HG02852 (cell line): Measurements from ENCODE around the gene COL8A1.
A peak's percentile ranks its signal among the peaks of the same experiment; 100 is the strongest.

ENCODE experiments used
- ATAC-seq: cut with Tn5 transposase; IDR thresholded peaks from one replicate; pipeline ENCODE4 v1.9.1; 2021; ENCODE audit warnings: mild to moderate bottlenecking, moderate library complexity; ENCODE audit not compliant: unreplicated experiment

COL8A1 gene

DNA sequence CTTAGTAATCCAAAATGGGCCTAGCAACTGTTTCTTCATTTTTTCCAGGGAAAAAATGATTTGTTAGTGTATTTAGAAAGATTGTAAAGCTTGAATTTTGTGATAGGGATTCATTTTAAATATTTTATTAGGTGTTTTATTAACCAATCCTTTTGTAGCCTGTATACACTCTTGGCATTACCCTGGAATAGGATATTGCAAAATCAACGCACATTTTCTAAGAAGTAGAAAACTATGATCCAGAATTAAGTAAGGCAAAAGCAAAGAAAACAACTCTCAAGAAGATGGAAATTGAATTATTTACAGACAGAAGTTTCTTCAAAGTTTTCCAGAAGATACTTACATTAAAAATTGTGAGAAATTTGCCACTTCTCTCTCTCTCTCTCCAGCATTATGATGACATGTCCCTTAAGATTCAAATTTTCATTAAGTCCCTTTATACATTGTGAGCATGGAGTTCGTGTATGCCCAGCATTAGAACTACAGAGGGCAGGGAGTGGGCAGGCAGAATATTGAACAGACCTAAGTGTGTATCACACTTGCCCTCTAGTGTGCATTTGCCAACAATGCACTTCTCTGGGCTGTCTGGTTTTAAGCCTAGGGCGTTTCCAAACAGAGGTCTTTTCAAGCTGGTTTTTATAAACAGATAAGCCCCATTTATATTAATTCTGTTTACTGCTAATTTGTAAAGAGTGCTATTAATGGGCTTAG, 150.8 kb downstream of the COL8A1 start:
- ATAC-seq: peak; percentile 90

DNA sequence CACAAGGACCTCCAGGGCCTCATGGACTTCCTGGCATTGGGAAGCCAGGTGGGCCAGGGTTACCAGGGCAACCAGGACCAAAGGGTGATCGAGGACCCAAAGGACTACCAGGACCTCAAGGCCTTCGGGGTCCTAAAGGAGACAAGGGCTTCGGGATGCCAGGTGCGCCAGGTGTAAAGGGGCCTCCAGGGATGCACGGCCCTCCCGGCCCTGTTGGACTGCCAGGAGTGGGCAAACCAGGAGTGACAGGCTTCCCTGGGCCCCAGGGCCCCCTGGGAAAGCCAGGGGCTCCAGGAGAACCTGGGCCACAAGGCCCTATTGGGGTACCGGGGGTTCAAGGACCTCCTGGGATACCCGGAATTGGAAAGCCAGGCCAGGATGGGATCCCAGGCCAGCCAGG, 156.1 kb downstream of the COL8A1 start:
- ATAC-seq: no peak

DNA sequence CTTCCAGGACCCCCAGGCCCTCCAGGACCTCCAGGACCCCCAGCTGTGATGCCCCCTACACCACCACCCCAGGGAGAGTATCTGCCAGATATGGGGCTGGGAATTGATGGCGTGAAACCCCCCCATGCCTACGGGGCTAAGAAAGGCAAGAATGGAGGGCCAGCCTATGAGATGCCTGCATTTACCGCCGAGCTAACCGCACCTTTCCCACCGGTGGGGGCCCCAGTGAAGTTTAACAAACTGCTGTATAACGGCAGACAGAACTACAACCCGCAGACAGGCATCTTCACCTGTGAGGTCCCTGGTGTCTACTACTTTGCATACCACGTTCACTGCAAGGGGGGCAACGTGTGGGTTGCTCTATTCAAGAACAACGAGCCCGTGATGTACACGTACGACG, 157.2 kb downstream of the COL8A1 start:
- ATAC-seq: no peak

DNA sequence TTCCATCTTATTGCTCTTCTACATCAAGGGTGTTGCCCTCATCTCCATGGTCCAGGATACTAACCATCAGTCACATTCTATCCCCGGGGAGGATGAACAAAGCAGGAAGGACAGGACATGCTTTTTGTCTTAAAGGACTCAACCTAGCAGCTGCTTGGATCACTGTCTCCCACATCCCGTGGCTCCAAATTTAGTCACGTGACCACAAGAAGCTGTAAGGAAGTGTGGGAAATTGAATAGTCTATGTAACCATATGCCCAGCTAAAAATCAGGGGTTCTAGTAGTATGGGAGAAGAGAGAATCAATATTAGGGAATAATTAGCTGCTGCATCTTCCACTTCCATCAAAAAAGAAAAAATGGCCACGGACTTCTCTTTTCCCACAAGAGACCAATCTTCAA, 161.0 kb downstream of the COL8A1 start:
- ATAC-seq: no peak

GRCh38 chr3:99803297-99803696, 164.9 kb downstream of the COL8A1 start:
- ATAC-seq: no peak

GRCh38 chr3:99805160-99805559, 166.8 kb downstream of the COL8A1 start:
- ATAC-seq: no peak

GRCh38 chr3:99808163-99808794, 169.9 kb downstream of the COL8A1 start:
- ATAC-seq: peak; percentile 83

GRCh38 chr3:99809565-99809964, 171.2 kb downstream of the COL8A1 start:
- ATAC-seq: no peak

- no peak for ATAC-seq
These were observed 172.0 kb downstream of the COL8A1 start for GRCh38 chr3:99810403-99810802.

DNA sequence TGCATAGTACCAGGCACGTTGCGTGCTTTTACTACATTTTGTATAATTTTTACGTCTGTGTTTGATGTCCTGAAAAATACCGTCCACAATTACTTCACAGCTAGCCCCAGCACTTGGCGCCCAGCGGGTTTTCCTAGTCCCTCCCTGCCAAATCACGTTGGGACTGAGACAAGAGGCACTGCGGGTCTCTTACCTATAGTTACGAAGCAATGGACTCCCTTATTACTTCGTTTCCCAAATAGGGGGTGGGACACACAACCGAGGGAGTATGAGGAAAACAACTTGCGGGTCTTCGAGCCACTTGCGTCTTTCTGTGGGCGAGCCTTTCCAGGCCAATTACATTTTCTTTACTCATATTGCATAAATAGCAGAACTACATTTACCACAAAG, 178.6 kb downstream of the COL8A1 start:
- ATAC-seq: no peak

DNA sequence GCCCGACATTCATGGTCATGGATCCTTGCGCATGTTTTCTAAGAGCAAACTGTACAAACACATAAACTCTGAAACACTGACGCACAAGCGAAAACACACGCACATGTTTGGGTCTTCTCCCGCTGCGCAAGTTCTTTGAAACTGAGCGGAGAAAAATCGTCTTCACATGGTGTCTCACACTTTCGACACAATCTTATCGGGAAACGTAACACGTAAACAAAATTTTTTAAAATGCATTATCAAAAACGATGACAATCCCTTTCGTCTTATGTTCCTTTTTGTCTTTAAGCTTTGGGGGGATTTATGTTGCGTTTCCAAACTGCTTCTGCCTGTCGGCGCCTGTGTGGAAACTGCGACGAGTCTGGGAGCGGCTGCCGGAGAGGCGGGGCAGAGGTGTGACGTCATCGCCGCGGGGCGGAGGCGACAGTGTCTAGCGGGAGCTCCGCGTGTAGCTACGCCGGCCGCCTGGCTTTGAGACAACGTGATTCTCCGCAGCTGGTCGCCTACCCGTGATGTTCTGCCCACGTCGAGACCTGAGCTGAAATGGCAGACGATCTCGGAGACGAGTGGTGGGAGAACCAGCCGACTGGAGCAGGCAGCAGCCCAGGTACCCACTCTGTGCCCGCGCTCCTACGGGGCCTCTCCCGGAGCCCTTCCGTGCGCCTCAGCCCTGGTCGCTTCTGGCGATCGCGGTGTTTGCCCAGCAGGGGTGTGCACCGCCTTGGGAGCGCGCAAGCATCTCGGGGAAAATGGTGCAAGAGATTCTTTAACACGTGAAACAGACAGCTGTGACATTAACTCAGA, 179.2 kb downstream of the COL8A1 start, which contains the start of gene CMSS1:
Gene CMSS1, plus strand, starts transcription at position 426 of the 804 bp plus-strand sequence.
- peak; percentile 97 for ATAC-seq

GRCh38 chr3:99818818-99819217, 180.4 kb downstream of the COL8A1 start:
- ATAC-seq: no peak

- no peak for ATAC-seq
These were observed 185.6 kb downstream of the COL8A1 start for GRCh38 chr3:99823723-99824711.

GRCh38 chr3:99825004-99825640, 186.7 kb downstream of the COL8A1 start:
- ATAC-seq: no peak

DNA sequence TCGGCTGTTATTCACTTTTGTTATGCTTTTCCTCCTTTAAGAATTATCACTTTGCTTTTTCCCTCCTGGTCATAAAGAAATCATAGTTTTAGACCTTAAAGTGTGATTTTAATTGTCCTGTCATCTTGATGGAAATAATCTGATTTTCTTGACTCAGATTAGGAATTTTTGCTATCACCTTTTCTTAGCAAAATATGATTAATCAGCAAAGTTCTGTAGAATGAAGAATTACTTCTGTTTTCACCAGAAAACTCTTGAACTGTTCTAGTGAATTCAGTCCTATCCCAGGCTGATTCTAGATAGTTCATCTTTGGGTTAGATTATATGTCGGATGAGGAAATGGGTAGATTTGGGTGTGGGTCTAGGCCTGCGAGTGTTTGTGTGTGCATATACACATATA, 191.4 kb downstream of the COL8A1 start:
- ATAC-seq: no peak

GRCh38 chr3:99833617-99834205, 195.3 kb downstream of the COL8A1 start:
- no peak for ATAC-seq

DNA sequence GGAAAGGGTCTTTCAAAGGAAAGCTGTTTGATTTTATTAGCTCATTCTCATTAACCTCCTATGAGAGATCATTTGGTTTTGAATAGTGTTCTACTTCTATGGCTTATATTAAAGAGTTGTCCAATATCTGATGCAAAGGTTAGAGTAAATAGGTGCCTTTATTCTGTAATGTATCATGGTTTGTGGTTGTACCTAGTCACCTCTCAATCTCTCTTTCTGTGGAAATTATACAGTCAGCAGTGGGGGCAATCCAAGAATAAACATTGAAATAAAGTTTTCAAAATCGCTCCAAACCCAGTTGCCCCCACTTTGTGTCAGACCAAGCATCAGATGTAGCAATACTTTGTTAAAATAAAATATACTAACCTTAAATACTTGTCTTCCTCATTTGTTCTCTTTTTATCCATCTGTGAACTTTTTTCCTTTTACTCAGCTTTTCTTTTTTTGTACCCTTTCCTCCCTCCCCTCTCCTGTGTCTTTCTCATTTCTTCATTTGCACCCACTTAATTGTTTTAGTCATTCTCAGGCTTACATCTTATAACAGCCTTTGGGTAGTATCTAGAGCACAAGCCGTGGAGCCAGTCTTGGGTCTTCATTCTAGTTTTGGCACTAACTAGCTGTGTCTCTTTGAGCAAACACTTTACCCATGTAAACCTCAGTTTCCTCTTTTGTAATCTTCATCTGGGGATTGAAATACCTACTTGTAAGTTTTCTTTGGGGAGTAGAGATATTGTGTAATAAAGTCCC, 196.0 kb downstream of the COL8A1 start:
- ATAC-seq: no peak

GRCh38 chr3:99836681-99837080, 198.3 kb downstream of the COL8A1 start:
- no peak for ATAC-seq

DNA sequence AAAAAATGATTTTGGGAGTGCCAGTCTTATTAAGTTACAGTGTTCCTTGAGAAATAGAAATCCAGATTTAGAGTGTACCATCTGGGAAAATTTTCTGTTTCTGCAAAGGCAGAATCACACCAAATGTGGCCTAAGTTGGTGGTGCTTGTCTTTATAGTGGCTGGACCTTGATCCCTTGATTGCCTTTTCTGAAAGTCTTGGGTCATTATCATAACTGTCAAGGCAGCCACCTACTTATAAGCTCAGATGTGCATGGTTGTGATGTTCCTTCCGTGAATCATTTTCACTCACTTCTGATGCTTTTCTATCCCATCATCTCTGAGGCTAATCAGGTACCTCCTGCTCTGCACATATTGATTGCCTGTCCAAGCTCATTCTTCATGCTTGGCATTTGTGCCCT, 199.3 kb downstream of the COL8A1 start:
- ATAC-seq: no peak
